ENCODE results near the gene PMS1. TPM values are rescaled to one million over a fixed set of nuclear protein-coding genes. Genes with fewer than 3 reads are reported as not detected.

PMS1 gene
- total RNA-seq, 2 donors from 2014 or later: 7.6 to 27.6 TPM

- no peak for TF ChIP-seq CTCF (IDR thresholded peaks at IDR 0.05)
- DNase-seq (ENCODE audit: low spot score) (no peak), ATAC-seq (ENCODE audit: insufficient number of reproducible peaks, low FRiP score, low read depth) (no peak)
- Histone ChIP-seq H3K9me3 (no peaks in the 10 kb centered on the region), H3K36me3 (peaks cover 6% of the 10 kb centered on the region), H3K27ac (peak overlapping the region in 1 of 2 donors; percentile 89), H3K4me3 (peak overlapping the region; percentile 76), H3K27me3 (replicated peaks; ENCODE audit: insufficient read depth) (no peaks in the 10 kb centered on the region), H3K4me1 (ENCODE audit: control insufficient read depth in 1 of 2, low read depth in 2 of 2) (peaks cover 26 to 47% of the 10 kb centered on the region in 2 donors)
Measured at GRCh38 chr2:189782221-189782671, 2.0 kb upstream of the PMS1 start.

GRCh38 chr2:189783451-189783926 is 761 bp upstream of the PMS1 start:
- peak overlapping the region; percentile 89 to 91 for H3K27ac ChIP-seq
- no peaks in the 10 kb centered on the region for H3K27me3 ChIP-seq (replicated peaks; ENCODE audit: insufficient read depth)
- ATAC-seq (ENCODE audit: insufficient number of reproducible peaks, low FRiP score, low read depth): no peak
- no peak for DNase-seq (ENCODE audit: low spot score)
- TF ChIP-seq CTCF (IDR thresholded peaks at IDR 0.05): no peak
- H3K4me1 ChIP-seq (ENCODE audit: control insufficient read depth in 1 of 2, low read depth in 2 of 2): peaks cover 26 to 47% of the 10 kb centered on the region in 2 donors
- peaks cover 6% of the 10 kb centered on the region for H3K36me3 ChIP-seq
- H3K4me3 ChIP-seq: peak overlapping the region; percentile 76
- no peaks in the 10 kb centered on the region for H3K9me3 ChIP-seq

- DNase-seq (ENCODE audit: low spot score): no peak
- ATAC-seq (ENCODE audit: insufficient number of reproducible peaks, low FRiP score, low read depth): no peak
- no peak overlapping the region for H3K4me3 ChIP-seq
- H3K9me3 ChIP-seq: no peaks in the 10 kb centered on the region
- H3K36me3 ChIP-seq: peaks cover 5% of the 10 kb centered on the region
- H3K27me3 ChIP-seq (replicated peaks; ENCODE audit: insufficient read depth): no peaks in the 10 kb centered on the region
- TF ChIP-seq CTCF (IDR thresholded peaks at IDR 0.05): no peak
- H3K4me1 ChIP-seq (ENCODE audit: control insufficient read depth in 1 of 2, low read depth in 2 of 2): no peaks in the 10 kb centered on the region
- H3K27ac ChIP-seq: no peak overlapping the region
Measured at GRCh38 chr2:189791338-189792042, 7.2 kb downstream of the PMS1 start.

- no peak for TF ChIP-seq CTCF (IDR thresholded peaks at IDR 0.05)
- H3K27me3 ChIP-seq (replicated peaks; ENCODE audit: insufficient read depth): no peaks in the 10 kb centered on the region
- DNase-seq (ENCODE audit: low spot score) (no peak), ATAC-seq (ENCODE audit: insufficient number of reproducible peaks, low FRiP score, low read depth) (no peak)
- H3K4me3 ChIP-seq: no peak overlapping the region
- H3K4me1 ChIP-seq (ENCODE audit: control insufficient read depth in 1 of 2, low read depth in 2 of 2): no peaks in the 10 kb centered on the region
- no peak overlapping the region for H3K27ac ChIP-seq
- H3K36me3 ChIP-seq: peaks cover 5% of the 10 kb centered on the region
- no peaks in the 10 kb centered on the region for H3K9me3 ChIP-seq
Measured at GRCh38 chr2:189794310-189794709, 10.1 kb downstream of the PMS1 start.

- no peak for TF ChIP-seq CTCF (IDR thresholded peaks at IDR 0.05)
- Histone ChIP-seq H3K27ac (no peak overlapping the region), H3K36me3 (peaks cover 5% of the 10 kb centered on the region), H3K9me3 (no peaks in the 10 kb centered on the region), H3K4me3 (no peak overlapping the region), H3K4me1 (ENCODE audit: control insufficient read depth in 1 of 2, low read depth in 2 of 2) (no peaks in the 10 kb centered on the region), H3K27me3 (replicated peaks; ENCODE audit: insufficient read depth) (no peaks in the 10 kb centered on the region)
- ATAC-seq (ENCODE audit: insufficient number of reproducible peaks, low FRiP score, low read depth) (no peak), DNase-seq (ENCODE audit: low spot score) (no peak)
Measured at GRCh38 chr2:189797902-189798301, 13.7 kb downstream of the PMS1 start.
